GM12878 (cell line): ENCODE measurements around the gene AKAP5. TPM values are rescaled to one million over a fixed set of nuclear protein-coding genes. Genes with fewer than 3 reads are reported as not detected.

Experiments
- ATAC-seq: fragments of 200-7000 bp; cut with Tn5 transposase; 3 replicates; pipeline ENCODE4 v1.9.1; 2020; ENCODE audit warnings: mild to moderate bottlenecking, moderate library complexity
- BruUV-seq: library from RNA; stranded (reverse); fragments of 400-500 nt; replicated peaks from 2 replicates; lab custom pipeline; 2021; lab: Mats Ljungman, UMichigan
- CTCF ChIA-PET: fragments of 300-600 bp; sonication (Branson Sonifier 250); formaldehyde crosslinking; extraction: SDS; loops from one replicate; lab custom pipeline; 2021; ENCODE audit warnings: inconsistent platforms; lab: Yijun Ruan, JAX
- POLR2A ChIA-PET: fragments of 350-600 bp; formaldehyde crosslinking; extraction: SDS; loops from one replicate; lab custom pipeline; 2021; ENCODE audit warnings: inconsistent platforms; lab: Charles Lee
- RAD21 ChIA-PET: fragments of 300-600 bp; sonication (Branson Sonifier 250); formaldehyde crosslinking; loops from one replicate; lab custom pipeline; 2023; ENCODE audit warnings: antibody characterized with exemption; ENCODE audit not compliant: unreplicated experiment; lab: Charles Lee
- SMC1A ChIA-PET: fragments of 300-600 bp; sonication (Branson Sonifier 250); formaldehyde crosslinking; loops from one replicate; lab custom pipeline; 2023; ENCODE audit not compliant: unreplicated experiment, uncharacterized antibody; lab: Charles Lee
- DNase-seq: peaks from one replicate; pipeline ENCODE4 v3.0.0-alpha.2; 2011; ENCODE audit warnings: low read depth, low spot score
- FAIRE-seq: peaks from 3 replicates; lab custom pipeline; 2011; peaks lifted over from hg19 to GRCh38; lab: Jason Lieb, UNC
- H2AFZ ChIP-seq: 2 replicates; pipeline ENCODE4 v1.6.0; 2011; ENCODE audit warnings: low read depth, low read length, control low read depth; ENCODE audit not compliant: control insufficient read depth
- H3K27ac ChIP-seq: 2 replicates; pipeline ENCODE4 v1.5.1; 2011; ENCODE audit warnings: control low read depth; ENCODE audit not compliant: control insufficient read depth, insufficient read depth
- H3K27me3 ChIP-seq, 2 experiments: replicated peaks in 1 of 2; 2 replicates each; pipeline versions ENCODE4 v1.6.0 to v1.6.1; 2011; ENCODE audit warnings: low read length in 1 of 2; ENCODE audit not compliant: control insufficient read depth in 2 of 2, insufficient read depth in 2 of 2
- H3K36me3 ChIP-seq, 2 experiments: 2 replicates each; pipeline ENCODE4 v1.5.1; 2011; ENCODE audit warnings: low read length in 1 of 2; ENCODE audit not compliant: control insufficient read depth in 2 of 2, insufficient read depth in 2 of 2
- H3K4me1 ChIP-seq: 2 replicates; pipeline ENCODE4 v1.6.1; 2011; ENCODE audit warnings: mild to moderate bottlenecking, low read length, moderate library complexity, mixed read lengths; ENCODE audit not compliant: control insufficient read depth, insufficient read depth
- H3K4me2 ChIP-seq: 2 replicates; pipeline ENCODE4 v1.6.0; 2011; ENCODE audit warnings: control low read depth; ENCODE audit not compliant: control insufficient read depth, insufficient read depth
- H3K4me3 ChIP-seq: fragments of 200-600 bp; sonication (generic); 2 replicates; pipeline ENCODE4 v1.5.1; 2016
- H3K79me2 ChIP-seq: 2 replicates; pipeline ENCODE4 v1.6.0; 2011; ENCODE audit warnings: low read length; ENCODE audit not compliant: control insufficient read depth, insufficient read depth
- H3K9ac ChIP-seq: 2 replicates; pipeline ENCODE4 v1.8.0; 2011; ENCODE audit warnings: low read length, control low read depth, mixed read lengths; ENCODE audit not compliant: control insufficient read depth, insufficient read depth
- H3K9me3 ChIP-seq: replicated peaks from 3 replicates; pipeline ENCODE4 v1.5.1; 2011; ENCODE audit warnings: mild to moderate bottlenecking, low read length; ENCODE audit not compliant: control insufficient read depth, insufficient read depth
- H4K20me1 ChIP-seq: 2 replicates; pipeline ENCODE4 v1.6.0; 2011; ENCODE audit not compliant: control insufficient read depth, insufficient read depth
- BMI1 ChIP-seq: fragments of 450-650 bp; IDR thresholded peaks from 2 replicates; pipeline ENCODE4 v1.6.1; 2016; ENCODE audit warnings: mild to moderate bottlenecking, moderate library complexity, borderline replicate concordance
- SMAD1 ChIP-seq: fragments of 450-650 bp; IDR thresholded peaks from 2 replicates; pipeline ENCODE4 v1.6.1; 2018; ENCODE audit warnings: mild to moderate bottlenecking, low read depth; ENCODE audit not compliant: partially characterized antibody
- SPI1 ChIP-seq: IDR thresholded peaks from 2 replicates; pipeline ENCODE4 v1.6.1; 2011; ENCODE audit warnings: low read depth, mild to moderate bottlenecking, low read length, moderate library complexity, borderline replicate concordance; ENCODE audit not compliant: insufficient read depth
- TCF3 ChIP-seq: IDR thresholded peaks from 2 replicates; pipeline ENCODE4 v1.6.1; 2012; ENCODE audit warnings: low read depth, mild to moderate bottlenecking, low read length, borderline replicate concordance; ENCODE audit not compliant: insufficient read depth
- WGBS: methylation state at CpG from one replicate; pipeline ENCODE4 v1.1.6; 2016; ENCODE audit warnings: low lambda C conversion rate; ENCODE audit not compliant: insufficient replicate concordance, insufficient coverage; ENCODE audit errors: missing lambda C conversion rate; 5-methylcytosine and 5-hydroxymethylcytosine counted together
- in situ Hi-C: fragments of 300-500 bp; cut with MboI; formaldehyde crosslinking; loops from 9 replicates; pipeline ENCODE4 v1.14.3; 2018; ENCODE audit warnings: mixed read lengths
- intact Hi-C: fragments of 100-400 bp; cut with micrococcal nuclease; formaldehyde crosslinking; loops from one replicate; pipeline ENCODE4 v1.14.2; 2022; ENCODE audit not compliant: unreplicated experiment
- polyA plus RNA-seq, 11 experiments: library from polyadenylated mRNA; depleted of rRNA in 4 of 11; unstranded in 6 of 11; stranded (reverse) in 5 of 11; fragments of >200 nt; fragmentation: Nextera tagmentation in 4 of 11; fragmentation: Illumina TruSeq in 1 of 11; extraction: Ambion mirVana in 4 of 11; extraction: Trizol in 1 of 11; gene quantifications; 1 replicate in 1 of 11; 2 replicates in 10 of 11; pipeline versions ENCODE4 v1.2.1 to v1.2.3, GENCODE V29; 2011 to 2016; ENCODE audit warnings: inconsistent platforms in 2 of 11, missing spikeins in 2 of 11, low read depth in 1 of 11
- total RNA-seq, 4 experiments: library from RNA; depleted of rRNA in 3 of 4; stranded (reverse); fragments of >200 nt in 3 of 4; fragmentation: Illumina TruSeq in 1 of 4; extraction: Trizol in 1 of 4; gene quantifications; 2 replicates each; pipeline versions ENCODE4 v1.2.1 to v1.2.3, GENCODE V29; 2013 to 2021
- TF ChIP-seq, protein P1 (sequence below): fragments of 450-650 bp; IDR thresholded peaks from 2 replicates; pipeline ENCODE4 v1.6.1; 2017; ENCODE audit warnings: mild to moderate bottlenecking, moderate library complexity
- TF ChIP-seq, protein P2 (sequence below): fragments of 450-650 bp; IDR thresholded peaks from 2 replicates; pipeline ENCODE4 v1.6.1; 2017; ENCODE audit warnings: mild to moderate bottlenecking, low read depth, inconsistent platforms; ENCODE audit not compliant: poor library complexity, severe bottlenecking

The AKAP5 gene
- total and polyA plus RNA-seq, 10 of the 15 experiments (the other 5 are each of a cell fraction or from before 2014, with no cell fraction given), result 0.45 to 5.1 (median 1.7) TPM

DNA sequence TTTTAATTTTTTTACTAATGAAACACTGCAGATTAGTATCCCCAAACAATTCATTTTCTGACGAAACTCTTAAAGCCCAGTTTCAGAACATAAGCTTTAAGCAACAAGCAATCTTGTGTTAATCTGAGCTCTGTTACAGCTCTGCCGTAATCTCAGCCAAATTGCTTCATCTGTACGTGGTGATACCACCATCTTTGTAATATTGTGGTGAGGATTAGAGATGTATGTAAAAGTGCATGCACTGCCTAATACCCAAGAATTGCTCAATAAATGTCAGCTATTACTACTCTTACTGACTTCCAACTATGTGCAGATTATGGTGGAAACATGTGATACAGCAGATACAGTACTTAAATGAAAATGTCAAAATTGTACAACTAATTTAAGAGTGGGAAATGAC lies 1.8 kb downstream of the AKAP5 start:
- FAIRE-seq, result no peak
- Histone ChIP-seq H3K9ac (no peak overlapping the region), H3K27ac (no peak overlapping the region), H3K4me1 (peaks cover 31% of the 10 kb centered on the region), H3K9me3 (no peaks in the 10 kb centered on the region), H2AFZ (no peak overlapping the region)
- ChIA-PET RAD21 (interaction anchor here (0.9 to 2.3 kb wide), 10 partner anchors 9 to 123 kb away, joined by 3 to 12 read pairs (median 4); partner anchors contain the start of gene MTHFD1), CTCF (interaction anchor here (0.6 to 6.4 kb wide), 13 partner anchors 12 to 125 kb away, joined by 3 to 60 read pairs (median 4); no protein-coding TSS in a partner anchor)
- intact Hi-C loops, result no loop called here
- DNase-seq, result no peak
- BruUV-seq, result no TSS peak
- whole genome bisulfite sequencing, result 82% methylated on average over 3 of the region's 3 CpGs
- TF ChIP-seq SPI1 (no peak), BMI1 (no peak)
- TF ChIP-seq, all 136 proteins: peak for 0
- ChIA-PET POLR2A (interaction anchor here (0.9 to 2.4 kb wide), 5 partner anchors 19 to 79 kb away, joined by 3 to 16 read pairs (median 4); partner anchors contain the start of gene MTHFD1), SMC1A (interaction anchor here (0.7 to 6.2 kb wide), 16 partner anchors 9 to 124 kb away, joined by 3 to 95 read pairs (median 5); partner anchors contain the start of genes MTHFD1 and ZBTB25)
- H3K79me2 ChIP-seq, result no peaks in the 10 kb centered on the region
- ATAC-seq, result no peak
- no peaks in the 10 kb centered on the region; a peak in 1 of 4 replicates for H3K36me3 ChIP-seq
- H3K4me2 ChIP-seq, result no peak overlapping the region
- H3K27me3 ChIP-seq, result no peaks in the 10 kb centered on the region
- H3K4me3 ChIP-seq, result no peak overlapping the region
- no peaks in the 10 kb centered on the region for H4K20me1 ChIP-seq
- in situ Hi-C loops, result no loop called here

DNA sequence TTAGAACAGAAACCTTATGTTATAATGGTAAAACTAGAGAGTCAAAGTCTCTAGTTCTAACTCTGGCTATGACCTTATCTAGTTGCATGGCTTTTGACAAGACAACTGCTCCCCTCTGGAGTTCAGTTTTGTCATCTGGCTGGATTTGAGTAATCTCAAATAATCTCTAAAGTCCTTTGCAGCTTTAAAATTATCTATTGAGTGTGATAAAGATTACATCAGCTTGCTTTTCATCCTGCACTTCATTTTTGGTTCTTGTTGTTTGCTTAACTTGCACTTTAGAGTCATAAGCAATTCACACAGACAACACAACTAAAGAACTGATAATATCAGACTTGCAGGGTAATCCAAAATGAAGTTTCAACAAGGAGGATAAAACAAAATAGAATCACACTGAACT lies 2.3 kb downstream of the AKAP5 start:
- H3K4me2 ChIP-seq, result no peak overlapping the region
- ChIA-PET RAD21 (interaction anchor here (0.9 to 2.3 kb wide), 9 partner anchors 8 to 124 kb away, joined by 3 to 12 read pairs (median 3); partner anchors contain the start of gene MTHFD1), SMC1A (interaction anchor here (0.7 to 6.2 kb wide), 14 partner anchors 8 to 124 kb away, joined by 3 to 95 read pairs (median 5); partner anchors contain the start of genes MTHFD1 and ZBTB25), CTCF (interaction anchor here (0.8 to 6.4 kb wide), 7 partner anchors 11 to 126 kb away, joined by 3 to 60 read pairs (median 19); no protein-coding TSS in a partner anchor), POLR2A (interaction anchor here (0.9 to 2.4 kb wide), 4 partner anchors 22 to 80 kb away, joined by 3 to 16 read pairs (median 4); partner anchors contain the start of gene MTHFD1)
- no peaks in the 10 kb centered on the region for H3K36me3 ChIP-seq
- H2AFZ ChIP-seq, result no peak overlapping the region
- no peaks in the 10 kb centered on the region for H4K20me1 ChIP-seq
- FAIRE-seq (no peak), ATAC-seq (no peak), DNase-seq (no peak)
- no peaks in the 10 kb centered on the region for H3K27me3 ChIP-seq
- H3K9ac ChIP-seq, result no peak overlapping the region
- no peak overlapping the region for H3K27ac ChIP-seq
- H3K4me1 ChIP-seq, result peaks cover 26% of the 10 kb centered on the region
- BruUV-seq, result no TSS peak
- intact Hi-C loops, result no loop called here
- no peaks in the 10 kb centered on the region for H3K79me2 ChIP-seq
- in situ Hi-C loops, result no loop called here
- H3K4me3 ChIP-seq, result no peak overlapping the region
- H3K9me3 ChIP-seq, result no peaks in the 10 kb centered on the region
- TF ChIP-seq TCF3, result no peak
- no peak for TF ChIP-seq SMAD1
- TF ChIP-seq, protein P1, sequence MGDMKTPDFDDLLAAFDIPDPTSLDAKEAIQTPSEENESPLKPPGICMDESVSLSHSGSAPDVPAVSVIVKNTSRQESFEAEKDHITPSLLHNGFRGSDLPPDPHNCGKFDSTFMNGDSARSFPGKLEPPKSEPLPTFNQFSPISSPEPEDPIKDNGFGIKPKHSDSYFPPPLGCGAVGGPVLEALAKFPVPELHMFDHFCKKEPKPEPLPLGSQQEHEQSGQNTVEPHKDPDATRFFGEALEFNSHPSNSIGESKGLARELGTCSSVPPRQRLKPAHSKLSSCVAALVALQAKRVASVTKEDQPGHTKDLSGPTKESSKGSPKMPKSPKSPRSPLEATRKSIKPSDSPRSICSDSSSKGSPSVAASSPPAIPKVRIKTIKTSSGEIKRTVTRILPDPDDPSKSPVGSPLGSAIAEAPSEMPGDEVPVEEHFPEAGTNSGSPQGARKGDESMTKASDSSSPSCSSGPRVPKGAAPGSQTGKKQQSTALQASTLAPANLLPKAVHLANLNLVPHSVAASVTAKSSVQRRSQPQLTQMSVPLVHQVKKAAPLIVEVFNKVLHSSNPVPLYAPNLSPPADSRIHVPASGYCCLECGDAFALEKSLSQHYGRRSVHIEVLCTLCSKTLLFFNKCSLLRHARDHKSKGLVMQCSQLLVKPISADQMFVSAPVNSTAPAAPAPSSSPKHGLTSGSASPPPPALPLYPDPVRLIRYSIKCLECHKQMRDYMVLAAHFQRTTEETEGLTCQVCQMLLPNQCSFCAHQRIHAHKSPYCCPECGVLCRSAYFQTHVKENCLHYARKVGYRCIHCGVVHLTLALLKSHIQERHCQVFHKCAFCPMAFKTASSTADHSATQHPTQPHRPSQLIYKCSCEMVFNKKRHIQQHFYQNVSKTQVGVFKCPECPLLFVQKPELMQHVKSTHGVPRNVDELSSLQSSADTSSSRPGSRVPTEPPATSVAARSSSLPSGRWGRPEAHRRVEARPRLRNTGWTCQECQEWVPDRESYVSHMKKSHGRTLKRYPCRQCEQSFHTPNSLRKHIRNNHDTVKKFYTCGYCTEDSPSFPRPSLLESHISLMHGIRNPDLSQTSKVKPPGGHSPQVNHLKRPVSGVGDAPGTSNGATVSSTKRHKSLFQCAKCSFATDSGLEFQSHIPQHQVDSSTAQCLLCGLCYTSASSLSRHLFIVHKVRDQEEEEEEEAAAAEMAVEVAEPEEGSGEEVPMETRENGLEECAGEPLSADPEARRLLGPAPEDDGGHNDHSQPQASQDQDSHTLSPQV, result no peak
- TF ChIP-seq, protein P2, sequence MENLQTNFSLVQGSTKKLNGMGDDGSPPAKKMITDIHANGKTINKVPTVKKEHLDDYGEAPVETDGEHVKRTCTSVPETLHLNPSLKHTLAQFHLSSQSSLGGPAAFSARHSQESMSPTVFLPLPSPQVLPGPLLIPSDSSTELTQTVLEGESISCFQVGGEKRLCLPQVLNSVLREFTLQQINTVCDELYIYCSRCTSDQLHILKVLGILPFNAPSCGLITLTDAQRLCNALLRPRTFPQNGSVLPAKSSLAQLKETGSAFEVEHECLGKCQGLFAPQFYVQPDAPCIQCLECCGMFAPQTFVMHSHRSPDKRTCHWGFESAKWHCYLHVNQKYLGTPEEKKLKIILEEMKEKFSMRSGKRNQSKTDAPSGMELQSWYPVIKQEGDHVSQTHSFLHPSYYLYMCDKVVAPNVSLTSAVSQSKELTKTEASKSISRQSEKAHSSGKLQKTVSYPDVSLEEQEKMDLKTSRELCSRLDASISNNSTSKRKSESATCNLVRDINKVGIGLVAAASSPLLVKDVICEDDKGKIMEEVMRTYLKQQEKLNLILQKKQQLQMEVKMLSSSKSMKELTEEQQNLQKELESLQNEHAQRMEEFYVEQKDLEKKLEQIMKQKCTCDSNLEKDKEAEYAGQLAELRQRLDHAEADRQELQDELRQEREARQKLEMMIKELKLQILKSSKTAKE, result no peak
